IPS-15b (cell line): ENCODE results near the gene VPS4B.

ENCODE experiments used
- H3K27me3 ChIP-seq: one replicate; pipeline ENCODE4 v1.6.1; 2013; ENCODE audit warnings: low read length; ENCODE audit not compliant: control insufficient read depth, insufficient read depth
- H3K36me3 ChIP-seq: one replicate; pipeline ENCODE4 v1.6.1; 2013; ENCODE audit warnings: low read length; ENCODE audit not compliant: control insufficient read depth, insufficient read depth
- H3K4me1 ChIP-seq: one replicate; pipeline ENCODE4 v1.6.1; 2013; ENCODE audit warnings: mild to moderate bottlenecking, low read length; ENCODE audit not compliant: control insufficient read depth, insufficient read depth
- H3K4me3 ChIP-seq: one replicate; pipeline ENCODE4 v1.5.1; 2013; ENCODE audit warnings: low read depth, low read length
- H3K9ac ChIP-seq: one replicate; pipeline ENCODE4 v1.6.1; 2013; ENCODE audit warnings: low read depth, mild to moderate bottlenecking, low read length
- H3K9me3 ChIP-seq: one replicate; pipeline ENCODE4 v1.6.1; 2013; ENCODE audit warnings: mild to moderate bottlenecking, low read length; ENCODE audit not compliant: control insufficient read depth, insufficient read depth

VPS4B gene

GRCh38 chr18:63422864-63423304, 608 bp upstream of the VPS4B start:
- H3K4me3 ChIP-seq: peak overlapping the region; percentile 94
- peaks cover 5% of the 10 kb centered on the region for H3K36me3 ChIP-seq
- peak overlapping the region; percentile 89 for H3K9ac ChIP-seq
- H3K4me1 ChIP-seq: no peaks in the 10 kb centered on the region
- no peaks in the 10 kb centered on the region for H3K27me3 ChIP-seq
- H3K9me3 ChIP-seq: no peaks in the 10 kb centered on the region

DNA sequence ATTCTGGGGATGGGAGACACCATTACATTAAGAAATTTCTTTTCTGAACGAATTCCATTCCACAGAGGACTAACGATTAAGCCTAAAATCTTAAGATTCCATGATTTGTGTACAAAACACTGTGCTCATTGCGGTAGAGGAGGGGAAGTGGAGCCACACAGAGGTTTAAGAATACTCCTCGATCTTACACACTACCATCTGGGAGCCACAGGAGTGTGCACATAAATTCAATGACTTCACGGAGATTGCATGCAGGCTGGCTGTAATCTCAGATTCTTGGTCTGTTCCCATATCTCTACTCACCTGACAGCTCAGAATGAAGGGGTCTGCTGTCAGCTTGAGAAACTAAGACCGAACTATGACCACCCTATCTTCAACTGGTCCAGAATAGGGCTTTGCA, 762 bp downstream of the VPS4B start:
- Histone ChIP-seq H3K4me3 (peak overlapping the region; percentile 94), H3K9ac (peak overlapping the region; percentile 88), H3K9me3 (no peaks in the 10 kb centered on the region), H3K27me3 (no peaks in the 10 kb centered on the region), H3K4me1 (no peaks in the 10 kb centered on the region), H3K36me3 (peaks cover 5% of the 10 kb centered on the region)

- Histone ChIP-seq H3K27me3 (no peaks in the 10 kb centered on the region), H3K9ac (no peak overlapping the region), H3K4me3 (no peak overlapping the region), H3K9me3 (no peaks in the 10 kb centered on the region), H3K36me3 (no peaks in the 10 kb centered on the region), H3K4me1 (no peaks in the 10 kb centered on the region)
Observed at GRCh38 chr18:63412953-63413352, 9.3 kb downstream of the VPS4B start.

DNA sequence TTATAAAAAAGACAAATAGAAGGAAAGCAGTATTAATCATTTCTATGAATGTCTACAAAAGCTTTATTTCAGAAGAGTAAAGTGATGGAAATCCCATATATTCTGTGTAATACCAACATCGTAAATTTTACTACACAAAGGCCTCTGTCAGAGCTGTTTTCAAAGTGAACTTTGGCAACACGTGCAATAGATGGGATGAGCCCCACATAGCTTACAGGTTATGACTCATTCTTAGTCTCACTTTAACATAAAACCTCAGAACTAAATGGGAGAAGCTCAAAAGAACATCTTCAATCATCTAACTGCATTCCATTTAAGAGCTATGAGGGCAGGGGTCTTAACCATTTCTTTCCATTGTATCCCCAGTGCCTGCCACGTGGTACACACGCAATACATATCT, 11.5 kb downstream of the VPS4B start:
- H3K27me3 ChIP-seq: no peaks in the 10 kb centered on the region
- H3K9ac ChIP-seq: no peak overlapping the region
- no peaks in the 10 kb centered on the region for H3K36me3 ChIP-seq
- no peaks in the 10 kb centered on the region for H3K9me3 ChIP-seq
- H3K4me3 ChIP-seq: no peak overlapping the region
- H3K4me1 ChIP-seq: peaks cover 3% of the 10 kb centered on the region

DNA sequence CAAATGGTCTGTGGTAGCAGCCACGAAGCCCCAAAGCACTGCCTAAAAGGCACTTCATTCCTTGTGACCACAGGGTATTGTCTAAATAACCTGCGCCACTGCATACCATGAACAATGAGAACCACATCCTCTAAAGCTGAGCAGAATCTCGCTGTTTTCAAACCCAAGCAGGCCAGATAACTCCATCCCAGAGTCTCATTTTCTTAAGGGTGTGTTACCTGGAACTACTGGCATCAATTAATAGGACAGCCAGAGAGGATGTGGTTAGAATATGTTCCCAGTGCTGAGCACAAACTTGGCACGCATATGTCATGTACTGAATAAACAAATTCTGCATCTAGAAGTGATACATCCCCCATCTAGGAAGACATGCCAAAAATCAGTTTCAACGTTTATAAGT, 13.0 kb downstream of the VPS4B start:
- no peaks in the 10 kb centered on the region for H3K36me3 ChIP-seq
- H3K9me3 ChIP-seq: no peaks in the 10 kb centered on the region
- H3K4me1 ChIP-seq: peaks cover 3% of the 10 kb centered on the region
- no peaks in the 10 kb centered on the region for H3K27me3 ChIP-seq
- no peak overlapping the region for H3K4me3 ChIP-seq
- H3K9ac ChIP-seq: no peak overlapping the region

GRCh38 chr18:63407734-63408133, 14.5 kb downstream of the VPS4B start:
- no peaks in the 10 kb centered on the region for H3K27me3 ChIP-seq
- H3K9me3 ChIP-seq: no peaks in the 10 kb centered on the region
- H3K4me3 ChIP-seq: no peak overlapping the region
- no peak overlapping the region for H3K9ac ChIP-seq
- H3K36me3 ChIP-seq: no peaks in the 10 kb centered on the region
- H3K4me1 ChIP-seq: peaks cover 3% of the 10 kb centered on the region

DNA sequence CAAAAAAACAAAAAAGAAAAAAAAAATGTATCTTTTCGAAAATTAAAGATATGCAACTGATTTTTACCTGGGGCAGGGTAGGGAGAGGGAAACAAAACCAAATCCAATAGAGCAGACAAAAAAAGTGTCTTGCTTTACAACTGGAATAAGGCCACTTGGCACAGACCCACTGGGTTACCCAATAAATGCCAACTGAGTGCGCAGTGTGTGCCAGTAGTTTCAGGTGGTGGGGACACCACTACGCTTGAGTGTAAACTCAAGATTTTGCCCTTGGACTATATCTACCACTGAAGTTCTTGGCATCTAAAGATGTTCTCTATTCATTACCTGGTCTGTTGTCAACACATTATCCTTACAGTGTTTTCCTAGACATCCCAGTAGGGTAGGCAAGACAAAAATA, 16.3 kb downstream of the VPS4B start:
- Histone ChIP-seq H3K9me3 (no peaks in the 10 kb centered on the region), H3K4me3 (no peak overlapping the region), H3K9ac (no peak overlapping the region), H3K4me1 (peaks cover 3% of the 10 kb centered on the region), H3K27me3 (no peaks in the 10 kb centered on the region), H3K36me3 (peaks cover 4% of the 10 kb centered on the region)

- H3K4me1 ChIP-seq: peaks cover 3% of the 10 kb centered on the region
- peaks cover 7% of the 10 kb centered on the region for H3K36me3 ChIP-seq
- no peak overlapping the region for H3K9ac ChIP-seq
- no peak overlapping the region for H3K4me3 ChIP-seq
- H3K9me3 ChIP-seq: no peaks in the 10 kb centered on the region
- H3K27me3 ChIP-seq: no peaks in the 10 kb centered on the region
Observed at GRCh38 chr18:63402246-63403162, 19.8 kb downstream of the VPS4B start.

GRCh38 chr18:63399300-63399699, 23.0 kb downstream of the VPS4B start:
- no peaks in the 10 kb centered on the region for H3K4me1 ChIP-seq
- H3K9ac ChIP-seq: no peak overlapping the region
- H3K27me3 ChIP-seq: no peaks in the 10 kb centered on the region
- no peaks in the 10 kb centered on the region for H3K9me3 ChIP-seq
- H3K4me3 ChIP-seq: no peak overlapping the region
- peaks cover 10% of the 10 kb centered on the region for H3K36me3 ChIP-seq

- H3K9me3 ChIP-seq: no peaks in the 10 kb centered on the region
- no peak overlapping the region for H3K9ac ChIP-seq
- H3K36me3 ChIP-seq: peaks cover 14% of the 10 kb centered on the region
- H3K27me3 ChIP-seq: no peaks in the 10 kb centered on the region
- H3K4me3 ChIP-seq: no peak overlapping the region
- H3K4me1 ChIP-seq: no peaks in the 10 kb centered on the region
Observed at GRCh38 chr18:63397349-63397748, 24.9 kb downstream of the VPS4B start.

DNA sequence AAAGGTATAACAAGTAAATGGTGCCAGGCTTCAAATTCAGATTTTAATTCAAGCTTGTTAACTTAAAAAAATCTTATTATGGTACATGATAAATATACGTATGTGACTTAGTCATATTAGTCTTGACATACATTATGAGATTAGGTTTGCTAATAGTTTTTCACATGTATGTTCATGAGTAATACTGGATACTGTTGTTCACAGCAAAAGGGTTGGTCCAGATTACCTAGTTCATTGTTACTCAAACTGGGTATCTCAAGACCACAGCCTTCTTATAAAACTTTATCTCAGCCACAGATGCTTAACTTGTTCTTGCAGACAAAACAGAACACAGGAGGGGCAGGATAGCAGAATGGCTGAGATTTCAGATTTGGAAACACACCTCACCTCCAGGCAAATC, 26.8 kb downstream of the VPS4B start:
- no peaks in the 10 kb centered on the region for H3K9me3 ChIP-seq
- peaks cover 16% of the 10 kb centered on the region for H3K36me3 ChIP-seq
- H3K4me1 ChIP-seq: no peaks in the 10 kb centered on the region
- H3K4me3 ChIP-seq: no peak overlapping the region
- no peaks in the 10 kb centered on the region for H3K27me3 ChIP-seq
- no peak overlapping the region for H3K9ac ChIP-seq

DNA sequence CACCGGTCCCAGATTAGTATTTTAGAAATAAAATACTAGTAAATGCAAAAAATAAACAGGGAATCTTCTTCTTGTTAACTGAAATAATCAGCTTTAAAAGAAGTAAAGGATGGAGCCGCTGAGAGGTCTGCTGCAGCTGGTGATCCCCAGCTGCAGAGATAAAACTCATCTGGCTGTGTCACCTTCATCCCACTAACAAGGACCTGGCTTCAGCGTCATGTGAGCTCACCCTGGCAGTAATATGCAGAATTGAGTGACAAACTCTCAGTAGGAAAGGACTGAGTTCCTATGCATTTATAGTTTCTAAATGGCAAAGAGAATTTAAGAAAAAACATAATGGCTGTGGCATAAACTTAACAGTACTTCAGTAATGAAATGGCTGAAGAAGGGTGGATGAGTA, 27.3 kb downstream of the VPS4B start:
- Histone ChIP-seq H3K9ac (no peak overlapping the region), H3K4me1 (no peaks in the 10 kb centered on the region), H3K9me3 (no peaks in the 10 kb centered on the region), H3K27me3 (no peaks in the 10 kb centered on the region), H3K4me3 (no peak overlapping the region), H3K36me3 (peaks cover 15% of the 10 kb centered on the region)
